Uterus (tissue), 2 donors: ENCODE results near the gene ABCA6.

Experiments
- CTCF ChIP-seq, 4 experiments: fragments of 200-600 bp in 2 of 4; fragments of 450-650 bp in 2 of 4; sonication (generic) in 2 of 4; IDR thresholded peaks; one replicate each; pipeline ENCODE4 v1.5.1; 2016 to 2019; ENCODE audit warnings: antibody characterized with exemption in 4 of 4, mild to moderate bottlenecking in 2 of 4, moderate library complexity in 1 of 4
- POLR2A ChIP-seq, 2 donors: fragments of 450-650 bp; IDR thresholded peaks; one replicate each; pipeline ENCODE4 v1.6.1; 2016; ENCODE audit warnings: antibody characterized with exemption in 2 of 2, mild to moderate bottlenecking in 1 of 2, moderate library complexity in 1 of 2

- TF ChIP-seq CTCF (IDR thresholded peaks at IDR 0.05) = no peak
- TF ChIP-seq POLR2A (IDR thresholded peaks at IDR 0.05) = no peak
Measured at GRCh38 chr17:69105907-69106730, 35.6 kb downstream of the ABCA6 start.
